Colonic mucosa (tissue), 4 donors: ENCODE measurements around the gene STX10. TPM values are rescaled to one million over a fixed set of nuclear protein-coding genes. Genes with fewer than 3 reads are reported as not detected.

Experiments
- DNase-seq: peaks from one replicate; pipeline ENCODE4 v3.0.0-alpha.2; 2020
- H3K27ac ChIP-seq: fragments of 200-600 bp; one replicate; pipeline ENCODE4 v1.8.0; 2021
- H3K27me3 ChIP-seq: fragments of 200-600 bp; one replicate; pipeline ENCODE4 v1.8.0; 2021
- H3K36me3 ChIP-seq: fragments of 200-600 bp; one replicate; pipeline ENCODE4 v1.8.0; 2021
- H3K4me1 ChIP-seq: fragments of 200-600 bp; one replicate; pipeline ENCODE4 v1.8.0; 2021; ENCODE audit warnings: mild to moderate bottlenecking
- H3K4me3 ChIP-seq: fragments of 200-600 bp; one replicate; pipeline ENCODE4 v1.8.0; 2021
- H3K9ac ChIP-seq, 2 donors: one replicate each; pipeline ENCODE4 v1.7.0; 2013; ENCODE audit warnings: control low read depth in 2 of 2, low read depth in 2 of 2, low read length in 2 of 2
- H3K9me3 ChIP-seq: fragments of 200-600 bp; one replicate; pipeline ENCODE4 v1.8.0; 2021
- CTCF ChIP-seq: fragments of 200-600 bp; IDR thresholded peaks from one replicate; pipeline ENCODE4 v1.8.0; 2022; ENCODE audit warnings: antibody characterized with exemption, mild to moderate bottlenecking
- intact Hi-C: fragments of 100-400 bp; cut with DNase I; formaldehyde crosslinking; loops from one replicate; pipeline ENCODE4 v1.14.1; 2022
- total RNA-seq, 2 donors: library from RNA; stranded (reverse); fragmentation: NEBNext Ultra II Directional in 1 of 2; extraction: Animal tissue kit (Norgen Biotek cat#: 25700) in 1 of 2; gene quantifications; one replicate each; pipeline ENCODE4 v1.2.1, GENCODE V29; 2021
- donor health status: healthy.
- donor health status: DM: no; HTN: no; CAD: no.
- donor health status: DM: no; HTN: no; CAD: no.

The STX10 gene
- total RNA-seq, 2 donors from 2014 or later: 51.0 to 78.2 TPM

GRCh38 chr19:13138171-13138915 is 11.8 kb downstream of the STX10 start:
- no peak overlapping the region for H3K9ac ChIP-seq
- no peak overlapping the region for H3K4me3 ChIP-seq
- intact Hi-C loops: no loop called here
- H3K4me1 ChIP-seq: no peaks in the 10 kb centered on the region
- no peak for TF ChIP-seq CTCF
- H3K27ac ChIP-seq: no peak overlapping the region
- H3K27me3 ChIP-seq: no peaks in the 10 kb centered on the region
- H3K36me3 ChIP-seq: no peaks in the 10 kb centered on the region
- no peaks in the 10 kb centered on the region for H3K9me3 ChIP-seq
- DNase-seq: no peak

GRCh38 chr19:13137290-13137794 is 12.8 kb downstream of the STX10 start:
- Histone ChIP-seq H3K4me1 (no peaks in the 10 kb centered on the region), H3K27me3 (no peaks in the 10 kb centered on the region), H3K4me3 (no peak overlapping the region), H3K27ac (no peak overlapping the region), H3K36me3 (no peaks in the 10 kb centered on the region), H3K9me3 (no peaks in the 10 kb centered on the region), H3K9ac (no peak overlapping the region)
- intact Hi-C loops: no loop called here
- DNase-seq: no peak
- no peak for TF ChIP-seq CTCF

DNA sequence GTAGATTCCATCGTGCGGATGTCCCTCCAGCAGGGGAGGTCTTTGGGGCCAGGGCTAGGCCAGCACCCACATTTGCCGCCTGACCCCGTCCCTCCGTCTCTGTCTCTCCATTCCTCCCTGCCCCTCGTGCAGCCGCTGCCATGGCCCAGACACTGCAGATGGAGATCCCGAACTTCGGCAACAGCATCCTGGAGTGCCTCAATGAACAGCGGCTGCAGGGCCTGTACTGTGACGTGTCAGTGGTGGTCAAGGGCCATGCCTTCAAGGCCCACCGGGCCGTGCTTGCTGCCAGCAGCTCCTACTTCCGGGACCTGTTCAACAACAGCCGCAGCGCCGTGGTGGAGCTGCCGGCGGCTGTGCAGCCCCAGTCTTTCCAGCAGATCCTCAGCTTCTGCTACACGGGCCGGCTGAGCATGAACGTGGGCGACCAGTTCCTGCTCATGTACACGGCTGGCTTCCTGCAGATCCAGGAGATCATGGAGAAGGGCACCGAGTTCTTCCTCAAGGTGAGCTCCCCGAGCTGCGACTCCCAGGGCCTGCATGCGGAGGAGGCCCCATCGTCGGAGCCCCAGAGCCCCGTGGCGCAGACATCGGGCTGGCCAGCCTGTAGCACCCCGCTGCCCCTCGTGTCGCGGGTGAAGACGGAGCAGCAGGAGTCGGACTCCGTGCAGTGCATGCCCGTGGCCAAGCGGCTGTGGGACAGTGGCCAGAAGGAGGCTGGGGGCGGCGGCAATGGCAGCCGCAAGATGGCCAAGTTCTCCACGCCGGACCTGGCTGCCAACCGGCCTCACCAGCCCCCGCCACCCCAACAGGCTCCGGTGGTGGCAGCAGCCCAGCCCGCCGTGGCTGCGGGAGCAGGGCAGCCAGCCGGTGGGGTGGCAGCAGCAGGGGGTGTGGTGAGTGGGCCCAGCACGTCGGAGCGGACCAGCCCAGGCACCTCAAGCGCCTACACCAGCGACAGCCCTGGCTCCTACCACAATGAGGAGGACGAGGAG is 14.8 kb downstream of the STX10 start:
- H3K4me1 ChIP-seq: no peaks in the 10 kb centered on the region
- H3K9me3 ChIP-seq: no peaks in the 10 kb centered on the region
- H3K9ac ChIP-seq: no peak overlapping the region
- no peak overlapping the region for H3K4me3 ChIP-seq
- TF ChIP-seq CTCF: no peak
- no peak overlapping the region for H3K27ac ChIP-seq
- H3K36me3 ChIP-seq: no peaks in the 10 kb centered on the region
- no peak for DNase-seq
- H3K27me3 ChIP-seq: no peaks in the 10 kb centered on the region
- intact Hi-C loops: no loop called here

GRCh38 chr19:13134626-13135025 is 15.5 kb downstream of the STX10 start:
- H3K4me1 ChIP-seq: no peaks in the 10 kb centered on the region
- no peaks in the 10 kb centered on the region for H3K9me3 ChIP-seq
- H3K9ac ChIP-seq: no peak overlapping the region
- H3K36me3 ChIP-seq: no peaks in the 10 kb centered on the region
- H3K27me3 ChIP-seq: no peaks in the 10 kb centered on the region
- no peak overlapping the region for H3K4me3 ChIP-seq
- H3K27ac ChIP-seq: no peak overlapping the region
- no peak for DNase-seq
- intact Hi-C loops: no loop called here
- TF ChIP-seq CTCF: no peak

GRCh38 chr19:13133241-13133870 is 16.8 kb downstream of the STX10 start:
- intact Hi-C loops: no loop called here
- Histone ChIP-seq H3K36me3 (no peaks in the 10 kb centered on the region), H3K9me3 (no peaks in the 10 kb centered on the region), H3K27me3 (no peaks in the 10 kb centered on the region), H3K4me1 (no peaks in the 10 kb centered on the region), H3K9ac (peak overlapping the region in 1 of 2 donors; percentile 35), H3K4me3 (no peak overlapping the region), H3K27ac (no peak overlapping the region)
- DNase-seq: no peak
- no peak for TF ChIP-seq CTCF
